Measurements from ENCODE around the gene LDAH. TPM values are rescaled to one million over a fixed set of nuclear protein-coding genes. Genes with fewer than 3 reads are reported as not detected.
A peak's percentile ranks its signal among the peaks of the same experiment; 100 is the strongest.

Gene LDAH
- total RNA-seq, 1 donor, result 17.4 TPM

DNA sequence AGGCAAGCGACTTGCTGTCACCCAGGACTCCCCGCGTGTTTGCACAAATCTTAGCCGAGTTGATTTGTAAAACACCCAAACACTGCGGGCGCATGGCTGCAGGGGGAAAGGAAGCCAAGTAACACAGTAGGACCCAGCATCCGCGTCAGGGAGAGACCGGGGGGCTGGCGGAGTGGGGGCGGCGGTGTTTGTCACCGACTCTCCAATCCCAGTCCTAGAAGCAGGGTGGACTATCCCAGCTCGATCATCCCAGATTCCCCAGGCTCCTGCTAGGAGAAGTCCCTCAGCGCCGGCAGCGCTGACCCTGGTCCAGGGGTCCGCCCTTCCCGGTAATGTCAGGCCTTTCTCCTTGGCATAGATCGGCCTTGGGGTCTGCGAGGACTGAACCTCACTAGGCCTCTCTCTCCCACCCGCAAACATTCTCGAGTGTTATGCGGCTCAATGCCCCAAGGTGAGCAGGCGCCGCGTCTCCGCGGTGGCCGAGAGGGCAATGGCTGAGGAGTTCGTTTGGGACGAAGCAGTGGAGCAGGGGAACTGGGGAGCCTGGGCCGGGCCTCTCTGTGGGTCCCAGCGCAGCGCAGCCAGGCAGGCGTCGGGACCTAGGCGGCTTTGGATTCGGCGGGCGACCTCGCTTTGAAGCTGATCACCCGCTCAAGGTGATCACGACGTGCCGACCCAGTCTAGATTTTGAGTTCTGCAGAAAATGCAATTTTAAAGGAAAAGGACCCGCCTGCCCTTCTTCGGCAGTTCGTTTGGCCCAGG is 157.5 kb downstream of the LDAH start:
- Histone ChIP-seq H3K27ac (ENCODE audit: low read depth, low read length) (no peak overlapping the region), H2AFZ (ENCODE audit: low read length) (no peak overlapping the region), H3K79me2 (ENCODE audit: insufficient read depth, low read length) (no peaks in the 10 kb centered on the region), H3K27me3 (ENCODE audit: insufficient read depth, low read length) (peaks cover 90% of the 10 kb centered on the region), H3K4me1 (ENCODE audit: insufficient read depth, low read length) (no peaks in the 10 kb centered on the region), H3K9me3 (ENCODE audit: low read depth, low read length) (no peaks in the 10 kb centered on the region), H3K4me3 (ENCODE audit: insufficient read depth, low read length) (no peak overlapping the region), H3K4me2 (ENCODE audit: insufficient read depth, low read length) (peak overlapping the region; percentile 53), H3K36me3 (ENCODE audit: insufficient read depth, low read length) (no peaks in the 10 kb centered on the region), H4K20me1 (ENCODE audit: insufficient read depth, low read length) (no peaks in the 10 kb centered on the region)
- DNase-seq (ENCODE audit: insufficient read length, low spot score, missing footprints), result peak; percentile 77
- TF ChIP-seq, protein P1, sequence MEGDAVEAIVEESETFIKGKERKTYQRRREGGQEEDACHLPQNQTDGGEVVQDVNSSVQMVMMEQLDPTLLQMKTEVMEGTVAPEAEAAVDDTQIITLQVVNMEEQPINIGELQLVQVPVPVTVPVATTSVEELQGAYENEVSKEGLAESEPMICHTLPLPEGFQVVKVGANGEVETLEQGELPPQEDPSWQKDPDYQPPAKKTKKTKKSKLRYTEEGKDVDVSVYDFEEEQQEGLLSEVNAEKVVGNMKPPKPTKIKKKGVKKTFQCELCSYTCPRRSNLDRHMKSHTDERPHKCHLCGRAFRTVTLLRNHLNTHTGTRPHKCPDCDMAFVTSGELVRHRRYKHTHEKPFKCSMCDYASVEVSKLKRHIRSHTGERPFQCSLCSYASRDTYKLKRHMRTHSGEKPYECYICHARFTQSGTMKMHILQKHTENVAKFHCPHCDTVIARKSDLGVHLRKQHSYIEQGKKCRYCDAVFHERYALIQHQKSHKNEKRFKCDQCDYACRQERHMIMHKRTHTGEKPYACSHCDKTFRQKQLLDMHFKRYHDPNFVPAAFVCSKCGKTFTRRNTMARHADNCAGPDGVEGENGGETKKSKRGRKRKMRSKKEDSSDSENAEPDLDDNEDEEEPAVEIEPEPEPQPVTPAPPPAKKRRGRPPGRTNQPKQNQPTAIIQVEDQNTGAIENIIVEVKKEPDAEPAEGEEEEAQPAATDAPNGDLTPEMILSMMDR (IDR thresholded peaks at IDR 0.05; ENCODE audit: extremely low read depth, low read depth, low read length), result no peak

DNA sequence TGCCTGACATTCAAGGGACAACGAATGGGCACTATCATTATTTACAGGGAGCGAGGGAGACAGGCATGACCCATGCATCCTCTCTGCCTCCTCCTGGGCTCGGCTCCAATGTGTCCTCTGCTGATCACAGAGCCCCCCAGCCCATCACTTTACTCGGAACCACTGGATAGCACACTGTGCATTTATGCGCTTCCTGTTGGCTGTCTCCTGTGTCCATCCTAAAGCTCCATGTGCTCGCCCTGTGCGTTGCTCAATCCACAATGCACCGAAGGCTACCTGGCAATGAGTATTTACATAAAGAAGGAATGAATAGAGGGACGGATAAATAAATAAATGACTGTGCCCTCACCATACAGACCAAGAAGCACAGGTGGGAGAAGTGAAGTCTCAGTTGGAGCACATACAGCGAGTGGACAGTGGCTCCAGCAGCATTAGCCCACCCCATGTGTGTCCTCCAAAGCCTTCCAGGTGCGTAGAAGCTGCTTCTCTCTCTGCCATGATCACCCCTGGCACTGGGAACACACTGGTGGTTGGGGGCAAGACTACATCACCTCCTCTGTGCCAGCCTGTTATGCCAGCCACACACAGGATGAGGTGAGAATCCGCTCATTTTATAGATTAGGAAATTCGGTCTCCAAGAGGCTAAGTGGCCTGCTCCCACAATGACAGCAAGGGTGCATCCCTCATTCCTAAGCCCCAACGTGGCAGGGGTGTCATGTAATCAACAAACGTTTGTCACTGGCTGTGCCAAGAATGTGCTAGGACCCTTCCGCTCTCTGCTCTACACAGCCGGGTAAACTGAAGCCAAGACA is 158.3 kb downstream of the LDAH start:
- TF ChIP-seq, protein P1 (IDR thresholded peaks at IDR 0.05; ENCODE audit: extremely low read depth, low read depth, low read length), result no peak
- Histone ChIP-seq H3K4me2 (ENCODE audit: insufficient read depth, low read length) (no peak overlapping the region), H3K9me3 (ENCODE audit: low read depth, low read length) (no peaks in the 10 kb centered on the region), H3K4me3 (ENCODE audit: insufficient read depth, low read length) (no peak overlapping the region), H3K27ac (ENCODE audit: low read depth, low read length) (no peak overlapping the region), H3K36me3 (ENCODE audit: insufficient read depth, low read length) (no peaks in the 10 kb centered on the region), H2AFZ (ENCODE audit: low read length) (no peak overlapping the region), H3K27me3 (ENCODE audit: insufficient read depth, low read length) (peaks cover 89% of the 10 kb centered on the region), H3K4me1 (ENCODE audit: insufficient read depth, low read length) (no peaks in the 10 kb centered on the region), H4K20me1 (ENCODE audit: insufficient read depth, low read length) (no peaks in the 10 kb centered on the region), H3K79me2 (ENCODE audit: insufficient read depth, low read length) (no peaks in the 10 kb centered on the region)
- peak; percentile 44 for DNase-seq (ENCODE audit: insufficient read length, low spot score, missing footprints)

DNA sequence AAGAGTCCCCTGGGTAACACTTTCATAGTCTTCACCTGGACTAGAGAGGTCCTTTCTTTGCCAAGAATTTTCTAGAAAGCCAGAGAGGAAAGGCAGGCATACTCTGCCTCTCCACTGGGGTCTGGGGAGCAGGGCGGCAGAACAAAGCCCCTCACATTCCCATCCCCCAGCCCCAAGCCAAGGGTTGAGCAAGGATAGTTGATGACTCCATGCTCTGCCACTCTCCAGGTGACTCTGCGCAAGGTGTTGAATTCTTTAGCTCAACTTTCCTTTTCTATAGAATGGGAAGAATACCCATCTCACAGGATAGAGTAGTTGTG is 158.9 kb downstream of the LDAH start:
- Histone ChIP-seq H3K4me1 (ENCODE audit: insufficient read depth, low read length) (no peaks in the 10 kb centered on the region), H3K27ac (ENCODE audit: low read depth, low read length) (no peak overlapping the region), H2AFZ (ENCODE audit: low read length) (no peak overlapping the region), H3K79me2 (ENCODE audit: insufficient read depth, low read length) (no peaks in the 10 kb centered on the region), H3K27me3 (ENCODE audit: insufficient read depth, low read length) (peaks cover 89% of the 10 kb centered on the region), H3K4me3 (ENCODE audit: insufficient read depth, low read length) (no peak overlapping the region), H4K20me1 (ENCODE audit: insufficient read depth, low read length) (no peaks in the 10 kb centered on the region), H3K36me3 (ENCODE audit: insufficient read depth, low read length) (no peaks in the 10 kb centered on the region), H3K4me2 (ENCODE audit: insufficient read depth, low read length) (no peak overlapping the region), H3K9me3 (ENCODE audit: low read depth, low read length) (no peaks in the 10 kb centered on the region)
- TF ChIP-seq, protein P1 (IDR thresholded peaks at IDR 0.05; ENCODE audit: extremely low read depth, low read depth, low read length), result no peak
- DNase-seq (ENCODE audit: insufficient read length, low spot score, missing footprints), result peak; percentile 82
